GM18502 (cell line): Measurements from ENCODE around the gene SHH.

ENCODE experiments used
- ATAC-seq: cut with Tn5 transposase; IDR thresholded peaks from one replicate; pipeline ENCODE4 v1.9.1; 2021; ENCODE audit warnings: mild to moderate bottlenecking; ENCODE audit not compliant: unreplicated experiment, poor library complexity

Gene SHH

DNA sequence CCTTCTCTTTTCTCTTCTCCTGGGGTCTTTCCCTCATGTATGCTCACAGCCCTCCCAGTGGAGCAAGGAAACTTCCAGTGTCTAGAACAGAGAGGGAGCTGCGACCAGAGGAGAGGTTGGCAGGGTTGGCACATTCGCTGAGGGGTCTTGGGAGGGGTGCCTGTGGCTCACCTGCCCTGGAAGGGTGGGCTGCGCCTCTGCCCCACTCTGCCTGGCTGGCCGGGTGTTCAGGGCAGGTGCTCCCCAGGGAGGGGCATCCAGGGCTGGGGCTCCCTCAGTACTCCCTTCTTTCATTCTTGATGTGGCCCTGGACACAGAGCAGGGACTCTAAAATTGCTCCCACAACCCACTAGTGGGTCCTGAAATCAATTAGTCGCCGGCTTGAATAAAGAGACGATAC lies 16.9 kb downstream of the SHH start:
- no peak for ATAC-seq

DNA sequence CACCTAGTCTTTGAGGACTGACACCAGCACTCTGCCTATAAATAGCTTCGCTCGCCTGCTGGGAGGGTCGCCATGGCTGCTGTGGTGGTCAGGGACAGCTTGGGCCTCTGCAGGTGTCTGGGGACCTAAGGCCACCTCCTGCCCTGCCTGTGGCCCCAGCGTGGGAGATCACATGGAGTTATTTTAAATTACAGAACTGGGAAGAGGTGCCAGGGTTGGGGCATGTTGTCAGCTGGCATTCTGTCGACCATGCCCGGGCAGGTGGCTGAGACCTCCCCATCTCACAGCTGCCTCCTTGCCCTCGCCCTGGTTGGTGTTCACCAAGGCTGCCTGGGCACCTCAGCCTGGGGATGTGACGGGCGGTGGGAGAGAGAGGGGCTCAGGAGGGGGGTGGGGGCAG lies 18.1 kb downstream of the SHH start:
- ATAC-seq = no peak

DNA sequence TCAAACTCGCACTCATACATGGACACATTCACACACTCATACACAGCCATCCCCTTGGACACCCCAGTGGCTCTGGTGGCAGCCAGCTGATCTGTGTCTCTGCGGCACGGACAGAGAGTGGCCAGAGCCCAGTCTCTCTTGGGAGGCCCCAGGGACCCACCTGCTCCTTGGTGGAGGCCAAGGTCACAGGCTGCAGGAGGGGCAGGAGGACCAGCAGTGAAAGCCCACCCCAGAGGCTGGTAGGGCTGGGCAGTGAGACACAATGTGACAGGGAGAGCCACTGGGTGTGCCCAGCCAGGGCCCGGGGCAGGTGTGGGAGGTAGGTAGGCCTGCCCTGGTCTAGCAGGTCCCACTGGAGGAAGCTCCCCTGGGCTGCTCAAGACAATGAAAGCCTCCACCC lies 18.5 kb downstream of the SHH start:
- no peak for ATAC-seq

DNA sequence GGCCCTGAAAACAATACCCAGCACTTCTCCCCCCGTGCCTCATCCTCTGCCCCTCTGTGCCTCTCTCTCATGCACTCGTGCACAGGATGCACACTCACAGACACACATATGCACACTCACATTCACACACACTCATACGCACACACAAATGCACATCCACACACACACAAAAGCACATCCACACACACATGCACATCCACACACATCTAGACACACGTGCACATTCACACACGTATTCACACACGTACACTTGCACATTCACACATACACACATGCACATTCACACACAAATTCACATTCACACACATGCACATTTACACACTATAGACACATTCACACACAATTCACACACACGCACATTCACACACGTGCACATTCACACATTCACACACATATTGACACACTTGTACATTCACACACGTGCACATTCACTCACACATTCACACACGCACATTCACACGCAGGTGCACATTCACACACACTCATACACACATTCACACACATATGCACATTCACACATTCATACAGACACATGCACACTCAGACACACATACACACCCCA lies 19.2 kb downstream of the SHH start:
- no peak for ATAC-seq

DNA sequence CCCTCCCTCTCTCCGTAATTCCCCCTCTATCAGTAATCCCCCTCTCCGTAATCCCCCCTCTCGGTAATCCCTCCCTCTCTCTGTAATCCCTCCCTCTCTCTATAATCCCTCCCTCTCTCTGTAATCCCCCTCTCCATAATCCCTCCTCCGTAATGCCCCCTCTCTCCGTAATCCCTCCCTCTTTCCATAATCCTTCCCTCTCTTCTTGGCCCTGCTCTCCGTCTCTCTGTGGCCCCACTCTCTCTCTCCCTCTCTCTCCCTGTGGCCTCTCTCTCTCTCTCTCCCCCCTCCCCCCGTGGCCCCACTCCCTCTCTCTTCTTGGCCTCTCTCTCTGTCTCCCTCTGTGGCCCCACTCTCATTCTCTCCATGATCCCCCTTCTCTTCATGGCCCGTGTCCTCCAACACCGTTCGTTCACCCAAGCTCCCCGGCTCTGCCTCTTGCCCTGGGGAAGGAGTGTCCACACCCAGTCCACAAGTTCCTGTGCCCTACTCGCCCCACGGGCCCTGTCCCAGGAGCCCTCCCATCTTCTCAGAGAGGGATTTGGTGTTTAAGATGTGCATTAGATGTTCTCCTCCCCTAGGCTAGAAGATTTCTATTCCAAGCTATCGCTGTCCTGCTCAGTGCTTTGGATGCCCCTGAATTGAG lies 19.8 kb downstream of the SHH start:
- ATAC-seq = no peak

DNA sequence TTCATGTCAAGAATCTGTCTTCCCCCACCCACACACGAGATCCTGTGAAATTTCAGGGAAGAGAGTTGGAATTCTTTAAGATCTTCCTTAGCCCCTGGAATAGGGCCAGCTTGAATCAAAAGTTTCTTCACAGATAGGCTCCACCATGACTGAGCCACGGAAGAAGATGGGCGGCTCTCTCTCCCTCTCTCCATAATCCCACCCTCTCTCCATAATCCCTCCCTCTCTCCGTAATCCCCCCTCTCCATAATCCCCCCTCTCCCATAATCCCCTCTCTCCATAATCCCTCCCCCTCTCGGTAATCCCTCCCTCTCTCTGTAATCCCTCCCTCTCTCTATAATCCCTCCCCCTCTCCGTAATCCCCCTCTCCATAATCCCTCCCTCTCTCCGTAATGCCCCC lies 20.4 kb downstream of the SHH start:
- no peak for ATAC-seq

GRCh38 chr7:155791214-155791737 lies 21.0 kb downstream of the SHH start:
- no peak for ATAC-seq

DNA sequence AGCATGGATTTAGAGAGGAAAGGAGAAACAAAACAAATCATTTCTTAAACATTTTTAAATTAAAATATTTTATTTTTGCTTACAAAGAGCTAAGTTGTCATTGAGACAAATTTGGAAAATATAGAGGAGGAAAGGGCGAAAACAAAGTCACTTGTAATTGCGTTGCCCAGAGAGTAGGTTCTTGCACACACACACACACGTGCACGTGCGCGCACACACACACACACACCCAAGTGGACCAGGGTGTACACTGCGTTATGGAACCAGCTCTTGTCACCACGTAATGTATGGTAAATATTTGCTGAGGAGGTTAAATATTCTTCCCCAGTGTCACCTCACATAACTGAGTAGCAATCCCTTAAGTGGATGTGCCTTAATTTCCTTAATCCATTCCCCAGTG lies 21.6 kb downstream of the SHH start:
- ATAC-seq = no peak

DNA sequence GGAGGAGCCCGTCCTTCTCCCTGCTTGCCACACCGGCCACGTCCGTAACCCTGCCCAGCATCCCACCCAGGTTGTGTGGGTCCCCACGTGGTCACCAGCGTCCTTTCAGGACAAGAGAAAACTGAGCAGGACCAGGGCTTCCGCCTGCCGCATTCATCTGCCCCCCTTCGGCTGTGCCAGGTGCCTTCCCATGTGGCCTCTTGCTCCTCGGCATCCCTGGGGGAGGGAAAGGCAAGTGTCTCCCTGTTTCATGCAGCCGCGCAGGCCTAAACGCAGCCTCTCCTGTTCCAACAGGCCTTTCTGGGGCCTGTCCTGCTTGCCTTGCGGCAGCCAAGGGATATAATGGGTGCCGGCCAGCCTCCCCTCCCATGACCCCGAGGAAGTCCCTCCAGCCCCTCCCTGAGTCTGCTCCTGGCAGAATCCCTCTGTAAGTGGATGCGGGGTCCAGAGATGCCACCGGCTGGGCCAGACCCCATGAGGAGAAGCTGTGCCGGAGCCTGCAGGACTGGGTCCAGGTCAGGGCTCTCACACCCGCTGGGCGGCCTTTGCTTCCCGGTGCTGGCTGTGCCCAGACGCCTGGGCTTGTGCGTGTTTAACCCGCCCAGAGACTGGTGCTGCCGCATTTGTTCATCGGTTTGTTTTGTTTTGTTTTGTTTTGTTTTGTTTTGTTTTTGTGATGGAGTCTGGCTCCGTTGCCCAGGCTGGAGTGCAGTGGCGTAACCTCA lies 23.1 kb downstream of the SHH start:
- ATAC-seq = no peak

DNA sequence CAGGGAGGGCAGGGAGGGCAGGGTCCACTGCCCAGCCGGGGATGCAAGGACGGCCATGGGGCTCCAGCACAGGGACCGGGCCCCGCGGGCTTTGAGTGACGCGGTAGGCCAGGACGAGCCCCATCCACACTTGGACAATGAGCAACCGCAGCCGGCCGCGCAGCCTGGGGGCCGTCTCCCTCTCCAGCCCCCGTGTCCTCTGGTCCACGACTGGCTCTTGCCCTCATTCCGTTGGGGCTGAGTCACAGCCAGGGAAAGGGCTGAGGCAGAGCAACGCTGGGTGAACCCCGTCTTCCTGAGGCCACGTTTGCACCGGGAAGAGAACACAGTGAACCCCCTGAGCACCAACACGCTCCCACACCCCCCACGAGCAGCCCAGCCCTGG lies 23.7 kb downstream of the SHH start:
- ATAC-seq = no peak

DNA sequence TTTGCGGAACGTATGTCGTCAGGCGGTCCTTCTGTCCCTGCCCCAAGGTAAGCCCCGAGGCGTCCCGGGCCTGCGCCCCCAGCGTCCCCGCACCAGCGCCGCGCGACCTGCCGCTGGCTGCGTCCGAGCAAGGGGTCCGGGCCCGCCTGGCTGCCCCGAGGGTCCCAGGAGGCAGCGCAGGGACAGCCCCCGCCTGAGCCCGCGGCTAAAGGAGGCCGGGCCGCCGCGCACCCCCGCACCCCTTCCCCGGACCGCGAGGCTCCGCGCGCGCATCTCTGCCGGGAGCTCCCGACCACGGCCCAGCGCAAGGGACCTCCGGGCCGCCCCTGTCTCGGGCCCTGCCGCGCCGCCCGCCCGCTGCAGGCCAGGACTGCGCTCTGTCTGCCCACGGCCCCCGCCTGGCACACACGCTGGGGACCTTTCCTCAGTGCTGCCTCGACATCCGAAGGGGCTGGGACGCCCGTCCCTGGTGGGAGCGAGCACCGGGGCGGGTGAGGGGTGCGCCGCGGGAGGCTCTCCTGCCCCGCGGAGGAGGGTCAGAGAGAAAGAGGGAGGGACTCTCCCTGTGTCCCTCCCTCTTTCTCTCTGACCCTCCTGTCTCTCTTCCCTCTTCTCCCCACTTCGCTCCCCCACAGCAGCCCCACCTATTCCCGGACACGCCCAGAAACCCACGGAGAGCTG lies 25.0 kb downstream of the SHH start:
- ATAC-seq = no peak

GRCh38 chr7:155786491-155786890 lies 25.8 kb downstream of the SHH start:
- ATAC-seq = no peak

DNA sequence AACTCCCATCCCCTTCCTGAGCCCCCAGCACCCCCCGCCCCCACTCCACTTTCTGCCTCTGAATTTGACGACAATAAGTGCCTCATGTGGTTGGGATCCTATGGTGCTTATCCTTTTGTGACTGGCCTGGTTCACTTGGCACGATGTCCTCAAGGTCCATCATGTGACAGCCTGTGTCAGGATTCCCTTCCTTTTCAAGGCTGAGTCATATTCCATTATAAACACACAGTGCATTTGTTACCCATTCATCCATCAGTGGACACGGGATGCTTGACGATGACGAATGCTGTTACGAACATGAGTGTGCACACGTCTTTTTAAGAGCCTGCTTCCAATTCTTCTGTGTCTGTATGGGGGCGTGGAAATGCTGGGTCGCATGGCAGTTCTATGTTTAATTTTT lies 26.7 kb downstream of the SHH start:
- no peak for ATAC-seq

DNA sequence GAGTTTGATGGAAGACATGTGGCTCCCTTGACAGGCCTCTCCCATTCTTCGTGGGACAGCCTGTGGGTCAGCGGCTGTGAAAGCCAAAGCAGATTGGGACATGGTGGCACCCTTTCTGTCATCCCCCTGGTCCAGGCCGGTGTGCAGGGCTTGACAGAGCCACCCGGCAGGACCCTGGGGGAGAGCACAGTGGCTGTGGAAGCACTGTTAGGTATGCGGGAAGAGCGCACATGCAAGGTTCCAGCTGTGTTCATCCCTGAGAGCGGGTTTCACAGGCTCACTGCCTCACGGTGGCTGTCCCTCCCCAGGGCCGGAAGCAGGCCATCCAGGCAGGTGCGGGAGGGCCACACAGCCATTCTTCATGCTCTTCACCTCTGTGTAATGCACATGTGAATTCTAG lies 29.8 kb downstream of the SHH start:
- ATAC-seq = no peak

DNA sequence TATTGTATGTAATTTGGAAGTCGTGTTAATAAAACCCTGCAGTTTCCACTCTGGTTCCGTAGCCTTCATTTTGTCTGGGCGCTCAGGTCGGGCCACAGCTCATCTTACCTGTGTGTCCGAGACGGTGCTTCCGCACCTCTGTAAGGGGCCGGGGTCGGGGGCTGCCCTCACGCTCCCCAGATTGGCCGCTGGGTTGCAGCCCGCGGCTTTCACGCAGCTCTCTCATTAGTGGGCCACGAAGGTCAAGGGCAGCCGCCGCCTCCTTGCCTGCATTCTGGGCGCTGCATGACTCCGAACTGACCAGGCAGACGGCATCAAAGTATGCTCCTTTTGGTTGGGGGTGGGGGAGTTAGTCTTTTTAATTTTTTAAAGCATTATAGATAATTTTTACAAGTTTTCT lies 30.8 kb downstream of the SHH start:
- no peak for ATAC-seq

DNA sequence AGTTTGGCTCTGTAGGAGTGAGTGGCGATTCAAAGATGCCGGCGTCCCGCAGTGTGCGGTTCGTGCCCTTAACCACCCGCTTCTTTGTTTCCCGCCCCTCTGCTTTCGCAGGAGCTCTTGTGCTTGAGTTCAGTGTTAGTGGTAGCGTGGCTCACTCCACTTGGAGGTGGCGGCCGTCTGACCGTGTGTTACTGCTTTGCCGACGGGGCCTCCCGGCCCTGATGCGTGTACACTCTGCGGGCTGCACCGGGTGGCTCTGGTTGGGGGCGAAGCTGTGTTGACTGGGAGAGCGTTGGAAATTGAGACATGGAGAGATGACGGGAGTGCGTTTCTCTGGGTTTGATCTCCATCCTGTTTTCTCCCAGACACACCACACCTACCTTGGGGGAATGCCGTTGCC lies 31.4 kb downstream of the SHH start:
- no peak for ATAC-seq

GRCh38 chr7:155778349-155778748 lies 33.9 kb downstream of the SHH start:
- no peak for ATAC-seq

DNA sequence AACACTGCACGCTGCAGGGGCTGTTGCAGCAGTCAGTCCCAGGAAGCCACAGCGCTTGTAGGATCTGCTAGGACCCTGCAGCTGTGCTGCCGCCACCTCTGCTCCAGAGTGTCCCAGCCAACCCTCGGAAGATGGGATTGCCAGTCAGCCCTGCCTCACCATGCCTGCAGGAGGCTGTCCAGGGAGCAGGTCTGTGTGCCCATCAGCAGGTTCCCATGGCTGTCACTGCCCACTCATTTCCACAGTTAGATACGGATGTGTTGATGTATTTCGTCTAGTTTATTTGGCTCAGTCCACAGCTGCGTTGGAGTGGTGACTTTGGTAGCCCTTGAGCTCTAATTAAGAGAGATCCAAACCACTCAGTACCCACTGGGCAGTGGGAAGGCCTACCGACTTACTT lies 35.7 kb downstream of the SHH start:
- ATAC-seq = no peak

GRCh38 chr7:155775691-155776090 lies 36.6 kb downstream of the SHH start:
- no peak for ATAC-seq

- no peak for ATAC-seq
These were observed 37.3 kb downstream of the SHH start for GRCh38 chr7:155774947-155775346.

DNA sequence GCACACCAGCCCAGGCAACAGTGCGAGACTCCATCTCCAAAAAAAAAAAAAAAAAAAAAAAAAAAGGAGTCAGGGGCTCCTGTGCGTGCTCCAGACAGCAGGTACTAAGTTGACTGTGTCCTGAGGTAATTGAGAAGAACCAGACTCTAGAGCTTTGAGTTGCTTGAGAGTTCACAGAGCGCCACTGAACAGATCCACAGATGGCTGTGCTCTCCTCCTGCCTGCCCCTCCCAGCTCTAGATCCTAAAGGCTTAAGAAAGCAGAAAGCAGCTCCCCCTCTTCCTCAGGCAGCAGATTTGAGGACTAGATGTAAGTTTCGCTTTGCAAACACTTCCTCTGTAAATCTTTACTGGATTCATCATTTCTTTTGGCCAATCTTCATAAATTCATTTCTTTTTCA lies 38.7 kb downstream of the SHH start:
- ATAC-seq = no peak
